ENCODE data around the gene MPRIP. TPM values are rescaled to one million over a fixed set of nuclear protein-coding genes. Genes with fewer than 3 reads are reported as not detected.

The MPRIP gene
- total RNA-seq, 1 experiment from 2014 or later = 140 TPM

DNA sequence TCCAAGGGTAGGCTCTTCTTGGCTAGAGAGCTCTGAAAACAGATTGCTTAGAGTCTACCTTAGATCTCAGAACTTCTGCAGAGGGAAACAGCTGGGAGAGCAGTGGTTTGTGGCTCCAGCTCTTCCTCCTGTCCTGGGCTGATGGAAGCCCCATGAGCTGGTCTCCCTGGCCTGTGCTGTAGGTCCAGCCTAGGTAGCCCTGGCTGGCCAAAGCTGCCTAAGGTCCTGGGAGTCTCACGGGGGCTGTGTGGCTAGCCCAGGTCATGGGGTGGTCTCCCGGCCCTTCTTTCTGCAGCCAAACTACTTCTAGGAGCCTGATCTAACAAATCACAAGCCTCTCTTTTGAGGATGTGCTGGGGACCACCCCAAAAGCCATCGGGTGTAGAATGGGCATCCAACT lies 75.7 kb downstream of the MPRIP start (continued):
- TF ChIP-seq, protein P1, sequence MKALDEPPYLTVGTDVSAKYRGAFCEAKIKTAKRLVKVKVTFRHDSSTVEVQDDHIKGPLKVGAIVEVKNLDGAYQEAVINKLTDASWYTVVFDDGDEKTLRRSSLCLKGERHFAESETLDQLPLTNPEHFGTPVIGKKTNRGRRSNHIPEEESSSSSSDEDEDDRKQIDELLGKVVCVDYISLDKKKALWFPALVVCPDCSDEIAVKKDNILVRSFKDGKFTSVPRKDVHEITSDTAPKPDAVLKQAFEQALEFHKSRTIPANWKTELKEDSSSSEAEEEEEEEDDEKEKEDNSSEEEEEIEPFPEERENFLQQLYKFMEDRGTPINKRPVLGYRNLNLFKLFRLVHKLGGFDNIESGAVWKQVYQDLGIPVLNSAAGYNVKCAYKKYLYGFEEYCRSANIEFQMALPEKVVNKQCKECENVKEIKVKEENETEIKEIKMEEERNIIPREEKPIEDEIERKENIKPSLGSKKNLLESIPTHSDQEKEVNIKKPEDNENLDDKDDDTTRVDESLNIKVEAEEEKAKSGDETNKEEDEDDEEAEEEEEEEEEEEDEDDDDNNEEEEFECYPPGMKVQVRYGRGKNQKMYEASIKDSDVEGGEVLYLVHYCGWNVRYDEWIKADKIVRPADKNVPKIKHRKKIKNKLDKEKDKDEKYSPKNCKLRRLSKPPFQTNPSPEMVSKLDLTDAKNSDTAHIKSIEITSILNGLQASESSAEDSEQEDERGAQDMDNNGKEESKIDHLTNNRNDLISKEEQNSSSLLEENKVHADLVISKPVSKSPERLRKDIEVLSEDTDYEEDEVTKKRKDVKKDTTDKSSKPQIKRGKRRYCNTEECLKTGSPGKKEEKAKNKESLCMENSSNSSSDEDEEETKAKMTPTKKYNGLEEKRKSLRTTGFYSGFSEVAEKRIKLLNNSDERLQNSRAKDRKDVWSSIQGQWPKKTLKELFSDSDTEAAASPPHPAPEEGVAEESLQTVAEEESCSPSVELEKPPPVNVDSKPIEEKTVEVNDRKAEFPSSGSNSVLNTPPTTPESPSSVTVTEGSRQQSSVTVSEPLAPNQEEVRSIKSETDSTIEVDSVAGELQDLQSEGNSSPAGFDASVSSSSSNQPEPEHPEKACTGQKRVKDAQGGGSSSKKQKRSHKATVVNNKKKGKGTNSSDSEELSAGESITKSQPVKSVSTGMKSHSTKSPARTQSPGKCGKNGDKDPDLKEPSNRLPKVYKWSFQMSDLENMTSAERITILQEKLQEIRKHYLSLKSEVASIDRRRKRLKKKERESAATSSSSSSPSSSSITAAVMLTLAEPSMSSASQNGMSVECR (CRISPR knock-in tag; IDR thresholded peaks at IDR 0.05; ENCODE audit: borderline replicate concordance) = no peak
- TF ChIP-seq ZNF396 (CRISPR knock-in tag; IDR thresholded peaks at IDR 0.05; ENCODE audit: borderline replicate concordance) = no peak

GRCh38 chr17:17118399-17118798 lies 76.1 kb downstream of the MPRIP start:
- no peaks in the 10 kb centered on the region for H3K9me3 Mint-ChIP-seq
- POLR2A ChIA-PET = no interaction called here
- DNase-seq (ENCODE audit: low spot score) = no peak
- ATAC-seq = no peak
- TF ChIP-seq HMGXB4 (CRISPR knock-in tag; IDR thresholded peaks at IDR 0.05) (no peak), SP1 (CRISPR knock-in tag; conservative IDR thresholded peaks at IDR 0.05) (no peak), TP53 (CRISPR knock-in tag; IDR thresholded peaks at IDR 0.05) (no peak), E2F5 (CRISPR knock-in tag; IDR thresholded peaks at IDR 0.05) (no peak), CREM (CRISPR knock-in tag; IDR thresholded peaks at IDR 0.05) (no peak), ZNF396 (CRISPR knock-in tag; IDR thresholded peaks at IDR 0.05; ENCODE audit: borderline replicate concordance) (no peak), CBFB (CRISPR knock-in tag; IDR thresholded peaks at IDR 0.05; ENCODE audit: low read depth) (no peak), AFF4 (CRISPR knock-in tag; IDR thresholded peaks at IDR 0.05; ENCODE audit: borderline replicate concordance) (no peak), JUN (CRISPR knock-in tag; IDR thresholded peaks at IDR 0.05) (no peak), SMAD4 (CRISPR knock-in tag; IDR thresholded peaks at IDR 0.05) (no peak)
- TF ChIP-seq, protein P2, sequence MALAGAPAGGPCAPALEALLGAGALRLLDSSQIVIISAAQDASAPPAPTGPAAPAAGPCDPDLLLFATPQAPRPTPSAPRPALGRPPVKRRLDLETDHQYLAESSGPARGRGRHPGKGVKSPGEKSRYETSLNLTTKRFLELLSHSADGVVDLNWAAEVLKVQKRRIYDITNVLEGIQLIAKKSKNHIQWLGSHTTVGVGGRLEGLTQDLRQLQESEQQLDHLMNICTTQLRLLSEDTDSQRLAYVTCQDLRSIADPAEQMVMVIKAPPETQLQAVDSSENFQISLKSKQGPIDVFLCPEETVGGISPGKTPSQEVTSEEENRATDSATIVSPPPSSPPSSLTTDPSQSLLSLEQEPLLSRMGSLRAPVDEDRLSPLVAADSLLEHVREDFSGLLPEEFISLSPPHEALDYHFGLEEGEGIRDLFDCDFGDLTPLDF (CRISPR knock-in tag; IDR thresholded peaks at IDR 0.05) = no peak
- H3K4me1 Mint-ChIP-seq = peaks cover 9% of the 10 kb centered on the region; the same call in 1 of the 2 replicates
- no peaks in the 10 kb centered on the region for H3K27me3 Mint-ChIP-seq (ENCODE audit: low read depth)
- CTCF ChIA-PET = interaction anchor here (2.7 kb wide), 1 partner anchor 23 kb away, joined by 16 read pairs; no protein-coding TSS in a partner anchor
- H3K27ac Mint-ChIP-seq = peak overlapping the region; percentile 66; the same call in 1 of the 2 replicates
- no peaks in the 10 kb centered on the region for H3K36me3 Mint-ChIP-seq
- no peak overlapping the region for H3K4me3 Mint-ChIP-seq
